CD4-positive, alpha-beta T cell treated with Interleukin-17A for 1 hour (primary cell): ENCODE results near the gene PREX1.
A peak's percentile ranks its signal among the peaks of the same experiment; 100 is the strongest.
"Not testable (repeated sequence)": the region's sequence is repeated elsewhere in the genome, so short reads cannot be mapped to it uniquely, and the experiment has no call there.

Experiments
- DNase-seq: peaks from one replicate; pipeline ENCODE4 v3.0.0-alpha.2; 2020

Gene PREX1

GRCh38 chr20:48826069-48826468 is 1.7 kb downstream of the PREX1 start:
- DNase-seq, result no peak

- no peak for DNase-seq
Observed at GRCh38 chr20:48825566-48825920, 2.3 kb downstream of the PREX1 start.

GRCh38 chr20:48824830-48825565 is 2.8 kb downstream of the PREX1 start:
- no peak for DNase-seq

DNA sequence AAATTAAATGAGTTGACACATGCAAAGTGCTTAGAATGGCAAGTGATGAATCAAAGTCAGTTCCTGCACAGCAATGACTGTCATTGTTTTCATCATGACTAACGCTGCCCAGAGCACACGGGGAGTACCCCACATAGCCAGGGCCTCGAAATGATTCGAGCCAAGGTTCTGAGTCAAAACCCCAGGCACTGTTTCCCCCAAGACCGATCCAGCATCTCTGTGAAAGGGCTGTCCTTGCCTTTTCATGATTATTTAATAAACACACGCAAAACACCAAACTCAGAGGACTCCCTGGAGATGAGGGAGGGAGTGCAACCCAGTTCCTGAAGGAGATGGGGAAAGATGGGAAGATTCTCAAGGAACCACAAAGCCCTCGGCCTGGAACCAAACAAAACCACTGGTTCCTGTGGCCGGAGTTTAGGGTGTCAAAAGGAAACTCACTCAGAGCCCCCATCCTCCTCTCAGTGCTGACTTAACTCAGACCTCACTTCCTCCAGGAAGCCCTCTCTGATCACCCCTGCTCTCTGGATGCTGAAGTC is 3.8 kb downstream of the PREX1 start:
- DNase-seq, result peak; percentile 48

- no peak for DNase-seq
Observed at GRCh38 chr20:48823476-48823875, 4.3 kb downstream of the PREX1 start.

DNA sequence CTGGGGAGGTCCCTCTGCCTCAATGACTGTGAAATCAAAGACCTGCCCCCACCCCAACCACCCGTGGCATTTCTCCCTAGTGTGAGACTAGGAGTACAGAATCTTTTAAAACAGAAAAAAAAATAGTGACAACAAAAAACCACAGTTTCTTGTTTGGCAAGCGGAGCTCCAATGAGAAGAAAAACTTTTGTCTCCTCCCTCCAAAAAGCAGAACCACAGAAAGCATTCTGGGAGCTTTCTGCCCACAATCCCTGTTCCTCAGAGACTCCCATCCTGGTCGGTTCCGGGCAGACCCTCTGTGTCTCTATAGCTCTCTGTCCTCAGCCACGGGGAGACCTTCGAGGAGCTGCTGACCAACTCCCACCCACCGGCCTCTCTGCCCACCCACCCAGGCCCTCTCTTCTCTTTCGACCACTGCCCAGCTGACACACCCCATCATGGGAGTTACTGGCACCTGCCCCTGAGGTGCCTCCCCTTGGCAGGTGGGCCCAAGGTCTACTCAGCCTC is 4.9 kb downstream of the PREX1 start:
- DNase-seq, result peak; percentile 54

DNA sequence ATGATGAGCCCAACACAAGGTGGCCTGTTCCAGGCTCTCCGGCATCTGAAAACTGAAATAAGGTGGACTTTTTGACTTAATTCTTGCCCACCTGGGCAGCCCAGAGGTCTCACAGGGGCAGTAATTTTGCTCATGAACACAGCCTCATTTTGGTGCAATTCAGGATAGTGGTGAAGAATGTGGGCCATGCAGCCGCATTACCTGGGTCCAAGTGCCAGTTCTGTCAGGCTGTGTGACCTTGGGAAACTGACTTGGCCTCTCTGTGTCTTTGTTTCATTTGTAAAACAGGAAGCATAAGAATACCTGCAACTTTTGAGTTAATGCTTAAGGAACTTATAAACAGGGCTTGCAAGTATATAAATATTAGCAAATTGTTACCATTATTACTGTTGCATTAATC is 5.6 kb downstream of the PREX1 start:
- no peak for DNase-seq

DNA sequence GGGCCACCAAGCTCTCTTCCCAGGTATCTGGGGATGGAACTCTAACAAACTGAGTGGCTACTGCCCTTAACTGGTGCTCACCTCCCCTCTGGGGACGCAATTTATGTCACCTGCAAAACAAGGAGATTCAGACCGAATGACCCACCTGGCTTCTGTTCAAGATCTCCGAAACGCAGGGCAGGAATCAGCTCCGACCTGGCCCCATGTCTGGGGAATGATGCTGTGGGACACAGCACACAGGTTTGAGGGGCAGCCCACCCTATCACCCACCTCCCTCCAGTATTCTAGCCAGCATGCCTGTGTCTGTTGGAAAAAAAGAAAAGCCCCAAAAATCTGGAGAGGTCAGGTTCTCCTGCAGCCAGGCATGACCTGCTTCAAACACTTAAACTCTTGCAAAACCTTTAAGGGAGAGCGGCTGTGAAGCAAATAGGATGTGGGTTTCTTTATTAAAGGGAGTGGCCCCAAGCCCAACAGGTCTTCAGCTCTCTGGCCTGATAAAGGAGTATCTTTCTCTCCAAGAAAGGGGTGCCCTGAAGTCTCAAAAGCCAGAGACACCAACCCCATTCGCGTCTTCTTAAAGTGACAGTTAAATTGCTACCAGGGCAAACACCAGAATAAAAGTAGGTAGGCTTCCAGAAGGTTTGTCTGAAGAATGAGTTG is 6.4 kb downstream of the PREX1 start:
- peak; percentile 47 for DNase-seq

- no peak for DNase-seq
Observed at GRCh38 chr20:48820649-48820973, 7.2 kb downstream of the PREX1 start.

DNA sequence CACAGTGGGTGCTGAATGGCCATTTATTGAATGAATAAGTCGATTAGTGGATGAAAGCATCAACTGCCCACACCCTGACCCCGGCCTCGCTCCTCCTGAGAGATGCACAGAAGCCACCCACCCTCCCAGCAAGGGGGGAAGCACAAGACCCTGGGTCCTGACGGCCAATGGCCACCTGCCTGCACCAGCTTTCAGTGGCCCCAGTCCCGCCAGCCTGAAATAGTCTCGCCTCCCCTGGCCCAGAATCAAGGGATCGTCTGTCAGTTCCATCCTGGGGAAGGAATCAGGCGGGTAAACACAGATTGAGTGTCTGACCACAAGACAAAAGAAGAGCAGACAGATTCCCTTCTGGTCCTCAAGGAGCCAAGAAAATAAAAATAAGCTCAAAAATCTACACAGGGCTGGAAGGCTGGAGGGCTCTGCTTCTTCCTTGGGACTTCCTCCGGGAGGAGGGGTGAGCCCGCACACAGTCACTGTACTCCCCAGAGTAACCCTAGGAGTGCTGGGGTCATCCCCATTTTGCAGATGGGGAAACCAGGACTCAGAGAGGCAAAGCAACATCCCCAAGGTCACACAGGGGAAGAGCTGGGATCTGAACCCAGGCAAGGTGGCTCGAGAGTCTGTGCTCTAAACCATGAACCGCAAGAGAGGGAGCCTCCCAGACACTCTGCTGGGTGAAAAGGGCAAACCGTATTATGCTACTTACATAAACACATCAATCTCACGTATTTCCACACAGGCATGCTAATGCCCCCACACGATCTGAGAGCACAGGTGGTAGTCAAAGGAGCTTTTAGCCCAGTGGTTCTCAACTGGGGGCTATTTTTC is 7.8 kb downstream of the PREX1 start:
- no peak for DNase-seq

GRCh38 chr20:48819089-48819488 is 8.7 kb downstream of the PREX1 start:
- DNase-seq, result no peak

DNA sequence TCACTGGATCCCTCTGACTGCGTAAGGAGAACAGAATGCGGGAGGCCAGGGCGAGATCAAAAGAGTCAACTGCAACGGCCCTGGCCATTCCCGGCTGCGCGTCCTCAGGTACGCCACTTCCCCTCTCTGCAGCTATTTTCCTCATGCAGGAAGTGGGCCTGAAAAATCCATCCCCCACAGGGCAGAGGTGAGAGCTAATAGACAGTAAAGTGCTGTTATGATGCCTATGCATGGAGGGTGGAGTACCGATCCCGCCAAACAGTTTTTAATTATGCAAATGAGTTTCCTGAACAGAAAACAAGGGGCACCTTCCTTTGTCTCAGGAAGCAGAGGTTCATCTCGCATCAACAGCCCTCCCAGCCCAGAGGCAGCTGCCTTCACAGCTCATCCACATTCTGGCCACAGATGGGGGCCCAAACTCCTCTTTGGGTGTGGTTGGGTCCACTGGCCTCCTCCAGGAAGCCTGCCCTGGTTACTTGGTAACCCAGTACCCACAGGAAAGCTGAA is 9.3 kb downstream of the PREX1 start:
- peak; percentile 64 for DNase-seq

DNA sequence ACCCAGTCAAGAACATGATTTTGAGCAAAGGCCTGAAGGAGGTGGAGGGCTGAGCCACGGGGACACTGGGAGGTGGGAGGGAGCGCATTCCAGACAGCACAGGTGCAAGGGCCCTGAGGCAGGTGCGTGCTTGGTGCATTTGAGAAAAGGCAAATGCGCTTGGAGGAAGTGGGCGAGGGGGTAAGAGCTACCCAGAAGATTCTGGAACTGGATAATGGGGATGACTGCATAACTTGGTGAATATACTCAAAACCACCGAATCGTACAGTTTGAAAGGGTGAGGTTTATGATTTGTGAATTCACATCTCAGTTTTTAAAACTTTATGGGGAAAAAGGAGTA is 9.8 kb downstream of the PREX1 start:
- no peak for DNase-seq

- no peak for DNase-seq
Observed at GRCh38 chr20:48817367-48818030, 10.3 kb downstream of the PREX1 start.

DNA sequence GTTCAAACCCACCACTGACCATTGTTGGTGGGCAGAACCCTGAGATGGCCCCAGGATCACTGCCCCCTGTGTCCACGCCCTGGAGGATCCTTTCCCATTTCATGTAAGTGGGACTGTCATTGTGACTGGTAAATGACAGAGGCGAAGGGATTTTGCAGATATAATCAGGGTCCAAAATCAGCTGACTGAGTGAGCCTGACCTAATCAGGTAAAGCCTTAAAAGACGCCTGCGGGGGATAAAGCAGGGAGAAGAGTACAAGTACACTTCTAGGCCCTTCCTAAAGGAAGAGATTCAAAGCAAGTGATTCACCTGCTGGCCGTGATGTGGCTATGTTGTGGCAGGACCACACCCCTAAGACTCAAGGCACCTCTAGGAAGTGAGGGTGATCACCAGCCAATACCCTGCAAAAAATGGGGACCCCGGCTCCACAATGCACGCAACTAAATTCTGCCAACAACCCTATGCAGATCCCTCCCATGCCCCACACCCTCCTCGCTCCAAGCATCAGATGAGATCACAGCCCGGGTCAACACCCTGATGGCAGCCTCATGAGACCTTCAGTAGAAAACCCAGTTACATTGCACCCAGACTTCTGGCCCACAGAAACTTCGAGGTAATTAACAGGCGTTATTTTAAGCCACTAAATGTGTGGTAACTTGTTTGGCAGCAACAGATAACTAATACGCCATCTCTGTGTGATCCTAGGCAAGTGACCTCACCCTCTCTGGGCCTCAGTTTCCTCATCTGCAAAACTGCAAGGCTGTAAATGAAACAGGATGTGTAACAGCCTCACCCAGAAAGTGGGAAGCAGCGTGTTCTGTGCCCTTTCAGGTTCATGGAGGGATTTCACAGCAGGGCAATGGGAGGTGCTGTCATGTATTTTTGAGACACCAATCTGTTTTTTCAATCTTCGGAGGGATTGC is 11.3 kb downstream of the PREX1 start:
- DNase-seq, result no peak

DNA sequence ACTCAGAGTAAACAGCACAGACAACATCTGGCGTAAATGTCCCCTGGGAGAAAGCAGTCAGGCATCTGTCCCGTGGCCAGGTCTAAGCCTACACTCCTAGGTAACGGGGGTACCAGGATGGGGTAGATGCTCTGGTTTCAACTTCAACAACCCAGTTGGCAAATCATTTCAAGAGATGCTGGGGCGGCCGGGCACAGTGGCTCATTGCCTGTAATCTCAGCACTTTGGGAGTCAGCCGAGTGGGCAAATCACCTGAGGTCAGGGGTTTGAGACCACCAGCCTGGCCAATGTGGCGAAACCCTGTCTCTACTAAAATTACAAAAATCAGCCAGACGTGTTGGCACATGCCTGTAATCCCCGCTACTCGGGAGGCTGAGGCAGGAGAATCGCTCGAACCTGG is 12.3 kb downstream of the PREX1 start:
- DNase-seq, result no peak

DNA sequence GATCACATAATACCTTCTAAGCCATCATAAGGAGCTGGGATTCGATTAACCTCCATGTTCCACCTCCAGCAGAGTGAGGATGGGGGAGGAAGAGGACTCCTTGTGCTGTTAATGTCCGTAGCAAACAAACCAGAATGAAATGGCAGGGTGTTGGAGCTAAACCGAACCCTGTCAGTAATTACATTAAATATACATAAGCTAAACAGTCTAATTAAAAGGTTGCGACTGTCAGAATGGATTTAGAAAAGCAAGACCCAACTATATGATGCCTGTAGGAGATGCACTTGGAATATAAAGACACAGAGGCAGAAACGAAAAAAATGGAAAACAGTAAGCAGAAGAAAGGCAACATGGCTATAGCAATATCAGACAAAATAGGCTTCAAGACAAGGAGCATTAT is 13.2 kb downstream of the PREX1 start:
- no peak for DNase-seq

- DNase-seq, result no peak
Observed at GRCh38 chr20:48813930-48814546, 13.8 kb downstream of the PREX1 start.

GRCh38 chr20:48813446-48813747 is 14.4 kb downstream of the PREX1 start:
- DNase-seq, result no peak

DNA sequence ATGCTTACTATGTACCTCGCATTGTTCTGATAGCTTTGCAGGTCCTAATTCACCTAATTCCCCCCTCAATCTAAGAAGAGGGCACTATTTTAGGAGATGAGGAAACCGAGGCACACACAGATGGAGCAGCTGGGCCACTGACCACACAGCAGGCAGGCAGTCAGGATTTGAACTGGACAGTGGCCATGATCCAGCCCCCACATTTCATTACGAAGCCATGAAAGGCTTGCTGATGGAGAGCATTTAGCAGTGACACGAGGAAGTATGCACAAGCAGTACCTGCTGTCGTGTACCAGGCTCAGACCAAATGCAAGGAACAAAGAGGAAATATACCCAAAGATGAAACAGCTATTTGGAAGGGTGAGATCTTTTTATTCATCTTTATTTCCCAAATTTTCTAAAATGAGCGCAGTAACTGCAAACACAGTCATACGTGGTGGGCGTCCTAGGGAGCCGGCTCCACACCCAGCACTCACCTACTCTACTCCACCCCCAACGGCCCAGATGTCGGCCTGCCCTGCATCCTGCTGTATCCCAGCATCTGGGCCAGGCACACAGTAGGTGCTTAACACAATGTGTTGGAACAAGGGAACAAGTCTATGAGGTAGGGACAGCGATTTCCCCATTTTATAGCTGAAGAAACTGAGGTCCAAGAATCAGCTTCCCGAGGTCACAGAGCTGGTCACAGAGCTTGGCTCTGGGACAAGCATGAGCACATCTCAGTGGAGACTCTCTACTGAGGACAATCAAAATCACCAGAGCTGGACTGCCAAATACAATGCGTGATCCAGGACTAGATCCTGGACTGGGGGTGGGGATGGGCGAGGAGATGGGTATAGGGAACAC is 15.0 kb downstream of the PREX1 start:
- no peak for DNase-seq

DNA sequence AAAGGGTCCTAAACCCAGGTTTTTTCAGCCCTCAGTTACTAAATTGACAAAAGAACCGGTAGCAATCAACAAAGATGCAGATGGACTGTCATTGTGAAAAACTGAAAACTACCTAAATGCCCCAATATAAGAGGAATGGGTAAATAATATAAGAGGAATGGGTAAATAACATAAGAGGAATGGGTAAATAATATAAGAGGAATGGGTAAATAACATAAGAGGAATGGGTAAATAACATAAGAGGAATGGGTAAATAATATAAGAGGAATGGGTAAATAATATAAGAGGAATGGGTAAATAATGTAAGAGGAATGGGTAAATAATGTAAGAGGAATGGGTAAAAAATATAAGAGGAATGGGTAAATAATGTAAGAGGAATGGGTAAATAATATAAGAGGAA is 15.7 kb downstream of the PREX1 start:
- DNase-seq, result not testable (repeated sequence)
